Measurements from ENCODE around the gene OR1I1.

GRCh38 chr19:15137777-15138176, 55.8 kb downstream of the OR1I1 start:
- TF ChIP-seq CTCF (IDR thresholded peaks at IDR 0.05) (no peak), POLR2AphosphoS5 (IDR thresholded peaks at IDR 0.05) (no peak), POLR2A (IDR thresholded peaks at IDR 0.05) (no peak)

Measured in sigmoid colon (tissue), 4 donors.